CD4-positive, alpha-beta T cell treated with Interferon gamma for 1 hour (primary cell): ENCODE measurements around the gene COQ10A.

Experiments
- DNase-seq: peaks from one replicate; pipeline ENCODE4 v3.0.0-alpha.2; 2020

The COQ10A gene

DNA sequence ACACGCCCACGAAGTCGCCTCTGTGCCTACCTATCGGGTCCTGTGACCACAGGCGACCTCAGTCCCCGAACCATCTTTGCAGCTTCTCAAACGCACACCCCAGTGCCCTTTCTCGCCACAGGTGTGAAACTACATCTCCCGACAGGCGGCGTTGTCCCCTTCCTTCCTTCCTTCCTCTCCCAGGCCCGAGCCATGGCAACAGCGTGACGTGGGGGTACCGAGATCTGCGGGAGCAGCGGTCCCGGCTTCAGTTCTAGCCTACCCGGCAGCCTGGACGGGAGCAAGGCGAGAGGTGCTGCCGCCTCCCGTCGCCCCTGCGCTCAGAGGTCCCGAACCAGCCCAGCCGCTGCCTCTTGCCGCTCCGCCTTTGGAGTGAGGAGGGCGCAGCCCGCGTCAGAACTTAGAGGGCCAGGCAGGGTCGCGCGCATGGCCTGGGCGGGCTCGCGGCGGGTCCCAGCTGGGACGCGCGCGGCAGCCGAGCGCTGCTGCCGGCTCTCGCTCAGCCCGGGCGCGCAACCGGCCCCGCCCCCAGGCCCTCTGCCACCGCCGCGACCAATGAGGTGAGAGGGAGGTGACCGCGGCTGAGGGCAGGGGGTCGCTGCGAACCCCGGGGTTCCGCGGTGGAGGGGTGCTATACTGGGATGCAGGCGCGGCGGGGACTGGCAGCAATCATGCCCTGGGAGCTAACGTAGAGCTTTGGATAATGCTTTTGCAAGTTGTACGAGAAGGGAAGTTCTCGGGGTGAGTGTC, at the start of gene COQ10A:
COQ10A (plus strand) TSS at position 250 of the 750 bp plus-strand sequence; CDS start at position 427, 177 bp downstream.
- DNase-seq = peak; percentile 89

DNA sequence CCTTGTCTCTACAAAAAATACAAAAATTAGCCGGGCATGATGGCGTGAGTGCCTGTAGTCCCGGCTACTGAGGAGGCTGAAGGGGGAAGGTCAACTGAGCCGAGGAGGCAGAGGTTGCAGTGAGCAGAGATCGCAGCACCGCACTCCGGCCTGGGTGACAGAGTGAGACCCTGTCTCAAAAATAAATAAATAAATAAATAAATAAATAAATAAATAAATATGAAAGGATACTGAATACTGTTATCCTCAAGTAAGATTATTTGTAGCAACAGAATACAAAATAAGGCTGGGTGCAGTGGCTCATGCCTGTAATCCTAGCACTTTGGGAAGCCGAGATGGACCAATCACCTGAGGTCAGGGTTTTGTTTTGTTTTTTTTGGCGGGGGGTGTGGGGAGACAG, 46.9 kb upstream of the COQ10A start:
- DNase-seq = no peak

DNA sequence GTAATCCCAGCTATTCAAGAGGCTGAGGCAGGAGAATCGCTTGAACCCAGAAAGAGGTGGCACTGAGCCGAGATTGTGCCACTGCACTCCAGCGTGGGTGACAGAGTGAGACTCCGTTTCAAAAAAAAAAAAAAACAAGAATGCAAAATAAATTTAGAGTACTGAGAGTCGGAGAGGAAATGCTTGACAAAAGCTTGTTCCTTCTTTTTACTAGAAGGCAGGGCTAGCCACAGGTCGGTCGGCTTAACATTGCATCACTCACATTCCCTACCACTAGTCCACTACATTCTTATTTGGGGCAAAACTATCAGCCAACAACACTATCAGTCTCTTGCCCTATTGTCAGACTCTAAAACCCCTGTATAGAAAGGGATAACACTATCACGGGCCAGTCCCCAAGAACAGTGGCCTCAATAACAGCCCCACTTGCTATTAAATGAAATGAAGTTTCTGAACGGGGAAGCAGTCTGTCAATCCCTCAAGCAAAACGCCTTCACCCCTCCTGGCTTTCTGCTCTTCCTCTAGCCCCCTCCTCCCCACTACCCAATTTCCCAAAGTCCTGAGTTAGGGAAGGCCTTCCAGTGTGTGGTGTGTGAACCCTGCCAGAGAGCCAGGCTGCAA, 46.0 kb upstream of the COQ10A start:
- DNase-seq = peak; percentile 40

DNA sequence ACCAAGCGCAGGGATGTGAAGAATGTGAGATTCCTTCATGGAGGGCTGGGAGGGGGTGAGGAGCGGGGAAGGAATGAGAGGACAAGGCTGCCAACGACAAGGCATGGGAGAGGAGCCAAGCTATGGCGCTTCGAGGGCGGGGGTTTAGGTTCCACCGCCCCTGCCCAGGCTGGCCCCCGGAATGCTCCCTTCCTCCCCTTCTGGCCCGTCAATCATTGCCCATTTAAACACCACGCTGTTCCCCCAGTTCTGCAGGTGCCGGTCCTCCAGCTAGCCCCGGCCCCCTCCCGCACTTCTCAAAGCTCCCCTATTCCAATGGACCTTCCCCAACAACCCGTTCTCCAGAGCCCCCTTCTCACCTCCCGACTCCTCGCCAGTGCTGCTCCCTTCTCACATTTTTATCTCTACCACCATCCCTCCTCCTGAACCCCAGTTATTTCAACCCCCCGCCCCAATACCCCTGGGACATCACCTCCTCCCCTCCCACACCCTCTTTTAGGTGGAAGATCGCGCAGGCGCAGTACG, 45.4 kb upstream of the COQ10A start:
- no peak for DNase-seq

DNA sequence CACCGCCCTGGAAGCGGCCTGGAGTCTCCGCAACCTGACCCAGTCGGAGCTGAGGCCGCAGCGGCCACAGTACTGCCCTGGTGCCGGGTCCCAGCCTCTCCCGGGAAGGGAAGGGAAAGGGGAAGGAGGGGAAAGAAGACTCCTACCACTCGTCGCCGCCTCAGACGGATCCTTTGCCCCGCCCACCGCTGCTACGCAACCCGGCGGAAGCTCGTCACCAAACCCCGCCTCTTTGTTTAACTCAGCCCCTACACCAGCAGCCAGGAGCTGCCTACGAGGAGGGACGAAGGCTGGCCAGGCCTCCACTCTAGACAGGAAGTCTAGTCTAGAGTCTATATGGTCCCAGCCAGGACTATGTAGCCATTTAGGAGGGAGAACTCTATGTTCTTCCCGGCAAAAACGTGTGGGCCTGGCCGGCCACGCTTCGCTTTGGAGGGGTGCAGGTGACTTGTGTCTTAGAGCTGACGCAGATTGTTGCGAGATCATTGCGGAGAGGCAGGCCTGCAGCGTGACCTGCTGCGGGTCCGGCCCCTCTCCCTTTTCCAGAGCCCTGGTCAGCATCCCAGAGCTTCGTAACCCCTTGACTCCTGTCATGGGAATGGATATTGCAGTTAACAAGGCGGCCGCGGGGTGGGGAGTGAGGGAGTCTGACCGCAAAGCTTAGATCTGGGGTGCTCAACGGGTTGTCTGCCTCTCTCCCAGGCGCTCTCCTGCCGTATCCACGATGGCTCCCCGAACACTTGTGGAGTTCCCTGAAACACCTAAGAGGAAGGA, 44.8 kb upstream of the COQ10A start, which contains the start of gene RNF41:
RNF41 (minus strand) TSS at position 166 of the 774 bp plus-strand sequence. CDS start 7,875 bp downstream, outside the sequence.
- peak; percentile 94 for DNase-seq

DNA sequence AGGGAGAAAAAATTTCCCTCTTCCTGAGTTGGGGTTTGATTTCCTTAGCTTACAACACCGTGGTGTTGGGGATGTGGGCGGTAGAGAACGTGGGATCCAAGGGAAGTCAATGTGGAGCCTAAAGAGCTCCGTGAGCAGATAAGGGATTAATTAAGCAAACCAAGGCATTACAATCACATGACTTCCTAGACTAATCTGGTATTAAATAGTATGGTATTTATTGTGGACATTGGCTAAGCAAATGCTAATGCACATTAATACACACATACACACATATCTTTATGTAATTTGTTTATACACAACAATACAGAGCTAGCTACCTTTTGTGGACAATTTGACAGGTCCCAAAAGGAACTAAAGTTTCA, 44.2 kb upstream of the COQ10A start:
- DNase-seq = no peak

DNA sequence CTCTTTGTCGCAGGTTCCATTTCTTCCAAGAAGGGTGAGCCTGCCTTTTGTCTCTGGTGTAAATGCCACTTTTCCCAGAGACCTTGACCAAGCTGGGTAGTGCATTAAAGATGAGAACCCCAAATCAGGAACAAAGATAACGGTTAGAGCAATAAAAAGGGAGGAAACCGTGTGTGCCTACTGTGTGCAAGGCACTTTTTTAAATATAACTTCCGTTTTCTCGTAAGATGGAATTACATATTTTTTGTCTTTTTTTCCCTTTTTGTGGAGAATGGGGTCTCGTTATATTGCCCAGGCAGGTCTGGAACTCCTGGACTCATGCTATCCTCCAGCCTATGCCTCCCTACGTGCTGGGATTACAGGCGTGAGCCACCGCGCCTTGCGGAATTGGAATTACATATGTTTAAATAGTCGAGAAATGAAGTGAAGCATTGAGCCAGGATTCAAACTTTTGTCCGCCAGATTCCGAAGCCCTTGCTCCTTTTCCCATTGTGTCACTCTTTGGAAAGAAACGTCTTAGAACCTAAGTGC, 43.1 kb upstream of the COQ10A start:
- DNase-seq = no peak

DNA sequence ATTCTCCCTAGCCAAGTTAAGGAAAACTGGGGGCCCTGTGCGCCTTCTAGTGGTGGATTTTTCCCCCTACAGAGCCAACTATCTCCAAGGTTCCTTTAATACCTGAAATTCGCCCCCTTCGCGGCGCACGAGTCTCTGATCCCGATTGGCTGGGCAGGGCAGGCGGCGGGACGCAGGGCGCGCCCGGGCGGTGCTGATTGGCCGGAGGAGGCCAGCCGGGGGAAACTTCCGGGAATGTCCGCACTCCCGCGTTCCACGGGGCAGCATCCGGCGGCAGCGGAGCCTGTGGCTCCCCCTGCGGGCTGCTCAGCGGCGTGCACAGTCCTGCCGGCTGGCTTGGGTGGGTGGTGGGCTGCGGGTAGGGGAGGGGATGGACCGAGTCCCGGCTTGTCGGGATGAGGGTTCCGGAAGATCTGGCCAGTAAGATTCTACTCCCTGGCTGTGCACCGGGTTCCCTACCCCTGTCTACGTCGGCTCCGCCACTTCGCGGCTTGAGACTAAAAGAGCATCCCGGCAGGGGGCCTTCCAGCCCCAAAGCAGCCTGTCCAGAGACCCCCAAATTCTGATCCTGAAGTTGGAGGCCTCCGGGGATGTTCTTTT, 42.5 kb upstream of the COQ10A start, which contains the start of gene NABP2:
NABP2 (plus strand) TSS at position 241 of the 600 bp plus-strand sequence. CDS start 515 bp downstream, outside the sequence.
- DNase-seq = peak; percentile 91

DNA sequence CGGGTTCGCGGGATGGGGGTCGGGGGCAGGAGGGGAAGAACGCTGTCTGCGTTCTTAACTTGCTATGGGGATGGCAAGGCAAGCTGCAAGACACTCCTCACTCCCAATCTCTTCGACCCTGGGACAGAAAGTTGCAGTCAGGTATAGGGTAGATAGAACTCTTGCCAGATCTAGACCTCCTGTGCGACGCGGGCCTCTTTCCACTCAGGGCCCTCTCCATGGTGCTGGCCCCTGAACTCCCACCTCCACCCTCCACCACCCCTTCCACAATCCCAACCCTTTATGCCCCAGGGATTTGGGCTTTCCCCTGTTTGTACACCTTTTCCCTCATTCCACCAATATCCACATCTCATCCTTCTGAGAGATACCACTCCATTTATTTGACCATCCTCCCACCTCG, 41.8 kb upstream of the COQ10A start:
- DNase-seq = no peak

DNA sequence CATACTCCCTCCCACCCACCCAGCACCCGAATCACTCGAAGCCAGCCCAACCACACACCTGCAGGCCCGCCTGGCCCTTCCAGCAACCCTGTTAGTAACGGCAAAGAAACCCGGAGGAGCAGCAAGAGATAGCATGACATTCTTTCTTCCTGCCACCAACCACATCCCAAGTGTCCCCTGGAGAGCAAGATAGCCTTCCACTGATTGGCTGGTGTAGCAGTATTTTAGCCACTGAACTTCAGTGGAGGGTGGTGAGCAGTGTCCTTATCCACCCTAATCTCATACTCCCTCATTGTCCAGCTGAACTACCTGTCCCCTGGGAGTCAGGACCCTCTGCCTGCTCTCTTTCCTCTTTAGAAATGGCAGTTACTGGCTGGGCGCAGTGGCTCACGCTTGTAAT, 37.7 kb upstream of the COQ10A start:
- DNase-seq = no peak

DNA sequence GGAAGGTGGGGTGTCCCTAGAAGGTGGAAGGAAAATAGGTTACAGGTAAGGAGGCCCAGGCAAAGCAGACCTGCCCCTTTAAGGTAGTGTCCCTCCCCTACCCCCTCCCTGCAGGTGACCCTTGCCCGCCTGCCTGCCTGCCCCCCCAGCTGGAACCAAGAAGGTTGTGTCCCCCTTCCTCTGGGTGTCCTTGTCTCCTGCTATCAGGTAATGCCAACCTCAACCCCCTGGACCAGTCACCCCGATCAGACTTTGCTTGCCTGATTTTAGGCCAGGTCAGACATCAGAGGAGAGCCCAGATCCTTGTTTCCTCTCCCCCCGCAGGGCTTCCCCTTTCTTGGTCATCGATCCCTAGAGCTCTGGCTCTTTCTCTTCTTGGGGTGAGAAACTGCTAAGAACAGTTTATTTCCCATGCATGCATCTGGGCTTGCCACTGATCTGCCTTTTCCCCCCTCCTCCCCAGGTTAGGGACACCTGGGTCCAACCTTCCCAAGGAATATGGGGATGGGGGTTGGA, 36.8 kb upstream of the COQ10A start, which contains the start of gene SLC39A5:
SLC39A5 (plus strand) TSS at position 136 of the 516 bp plus-strand sequence. CDS start 1,224 bp downstream, outside the sequence.
- DNase-seq = no peak

DNA sequence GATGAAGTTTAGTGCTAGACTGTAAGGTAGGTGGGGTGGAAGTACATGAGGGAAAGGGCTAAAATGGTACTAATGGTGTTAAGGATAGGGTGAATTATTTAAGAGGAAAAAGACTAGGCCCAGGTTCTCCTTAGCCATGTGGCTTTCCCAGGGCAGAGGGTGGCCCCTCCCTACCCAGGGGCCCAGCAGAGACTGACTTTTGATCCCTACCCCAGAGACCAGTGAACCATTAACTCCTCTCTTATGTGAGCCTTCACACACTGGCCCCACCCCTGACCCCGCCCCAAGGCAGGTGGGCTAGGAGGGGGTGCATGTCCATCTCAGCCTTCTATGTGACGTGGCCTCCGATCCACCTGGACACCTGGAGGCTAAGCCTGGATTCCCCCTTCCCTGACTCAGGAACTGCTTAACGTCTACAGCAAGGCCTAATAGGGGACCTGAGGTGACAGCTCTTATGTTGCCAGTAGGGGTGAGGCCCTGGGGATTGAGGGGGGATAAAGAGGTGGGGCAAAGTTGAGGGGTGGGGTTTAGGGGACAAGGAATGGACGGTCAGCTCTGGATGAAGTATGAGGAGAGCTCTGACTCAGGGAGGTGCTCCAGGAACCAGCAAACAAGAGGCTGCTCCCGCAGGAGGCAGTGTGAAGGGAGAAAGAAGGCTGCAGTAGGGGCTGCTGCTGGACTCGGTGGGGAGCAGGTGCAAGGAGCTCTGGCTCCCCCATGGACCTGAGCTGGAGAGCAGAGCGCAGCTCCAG, 36.1 kb upstream of the COQ10A start:
- DNase-seq = no peak

DNA sequence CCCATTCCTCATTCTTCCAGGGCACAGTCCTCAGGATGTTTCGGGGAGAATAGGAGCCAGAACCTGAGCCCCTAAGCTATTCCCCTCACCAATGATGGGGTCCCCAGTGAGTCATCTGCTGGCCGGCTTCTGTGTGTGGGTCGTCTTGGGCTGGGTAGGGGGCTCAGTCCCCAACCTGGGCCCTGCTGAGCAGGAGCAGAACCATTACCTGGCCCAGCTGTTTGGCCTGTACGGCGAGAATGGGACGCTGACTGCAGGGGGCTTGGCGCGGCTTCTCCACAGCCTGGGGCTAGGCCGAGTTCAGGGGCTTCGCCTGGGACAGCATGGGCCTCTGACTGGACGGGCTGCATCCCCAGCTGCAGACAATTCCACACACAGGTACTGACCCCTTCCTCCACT, 35.6 kb upstream of the COQ10A start:
- DNase-seq = no peak

DNA sequence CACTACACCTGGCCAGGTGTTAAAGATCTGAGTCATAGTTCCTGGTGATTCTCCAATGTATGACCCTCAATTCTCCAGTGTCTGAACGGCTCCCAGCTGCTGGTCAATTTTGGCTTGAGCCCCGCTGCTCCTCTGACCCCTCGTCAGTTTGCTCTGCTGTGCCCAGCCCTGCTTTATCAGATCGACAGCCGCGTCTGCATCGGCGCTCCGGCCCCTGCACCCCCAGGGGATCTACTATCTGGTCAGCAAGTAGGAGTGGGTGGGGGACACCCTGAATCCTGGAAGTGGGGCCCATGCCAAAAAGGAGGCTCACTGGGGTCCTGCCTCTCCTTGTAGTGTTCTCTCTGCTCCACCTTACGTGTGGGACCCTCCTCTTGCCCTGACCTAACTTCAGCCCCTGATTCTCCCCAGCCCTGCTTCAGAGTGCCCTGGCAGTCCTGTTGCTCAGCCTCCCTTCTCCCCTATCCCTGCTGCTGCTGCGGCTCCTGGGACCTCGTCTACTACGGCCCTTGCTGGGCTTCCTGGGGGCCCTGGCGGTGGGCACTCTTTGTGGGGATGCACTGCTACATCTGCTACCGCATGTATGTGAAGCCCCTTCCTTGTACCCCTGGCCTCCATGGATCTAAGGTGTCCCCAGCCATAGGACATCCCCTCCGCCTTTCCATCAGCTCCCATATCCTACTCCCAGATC, 31.9 kb upstream of the COQ10A start:
- no peak for DNase-seq

DNA sequence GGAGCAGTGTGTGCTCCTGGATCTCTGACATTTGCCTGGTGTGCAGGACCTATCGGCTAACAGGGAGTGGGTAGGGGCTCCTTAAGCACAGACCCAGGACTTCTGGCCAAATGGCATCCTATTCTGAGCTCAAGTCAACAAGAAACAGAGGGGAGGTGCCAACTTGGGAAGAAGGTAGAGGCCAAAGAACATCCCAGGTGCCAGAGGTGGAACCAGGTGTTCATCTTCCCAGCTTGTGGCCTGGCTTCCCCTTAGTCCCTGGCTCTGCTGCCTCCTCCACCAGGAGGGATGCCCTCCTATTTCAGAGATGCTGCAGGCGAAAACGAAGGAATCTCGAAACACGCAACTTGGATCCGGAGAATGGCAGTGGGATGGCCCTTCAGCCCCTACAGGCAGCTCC, 30.7 kb upstream of the COQ10A start:
- DNase-seq = no peak

DNA sequence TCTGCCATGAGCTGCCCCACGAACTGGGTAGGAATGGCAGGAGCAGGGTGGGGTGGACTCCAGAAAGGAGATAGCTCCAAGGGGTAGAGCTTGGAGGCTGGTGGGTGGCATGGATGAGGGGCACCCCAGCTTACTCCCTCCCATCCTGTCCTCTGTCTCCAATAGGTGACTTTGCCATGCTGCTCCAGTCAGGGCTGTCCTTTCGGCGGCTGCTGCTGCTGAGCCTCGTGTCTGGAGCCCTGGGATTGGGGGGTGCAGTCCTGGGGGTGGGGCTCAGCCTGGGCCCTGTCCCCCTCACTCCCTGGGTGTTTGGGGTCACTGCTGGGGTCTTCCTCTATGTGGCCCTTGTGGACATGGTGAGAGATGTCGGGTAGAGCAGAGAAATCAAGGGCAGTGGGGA, 29.8 kb upstream of the COQ10A start:
- DNase-seq = no peak

DNA sequence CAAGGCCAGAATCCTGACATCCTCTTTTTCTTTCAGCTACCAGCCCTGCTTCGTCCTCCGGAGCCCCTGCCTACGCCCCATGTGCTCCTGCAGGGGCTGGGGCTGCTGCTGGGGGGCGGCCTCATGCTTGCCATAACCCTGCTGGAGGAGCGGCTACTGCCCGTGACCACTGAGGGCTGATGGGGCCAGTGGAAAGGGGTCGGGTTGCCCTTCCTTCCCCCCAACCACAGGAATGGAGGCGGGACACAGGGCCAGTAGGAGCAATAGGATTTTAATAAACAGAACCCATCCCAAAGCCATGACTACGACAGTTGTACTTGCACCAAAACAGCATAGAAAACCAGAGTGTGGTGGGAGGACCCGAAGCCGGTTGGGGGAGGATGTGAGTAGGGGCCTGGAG, 29.2 kb upstream of the COQ10A start:
- no peak for DNase-seq

DNA sequence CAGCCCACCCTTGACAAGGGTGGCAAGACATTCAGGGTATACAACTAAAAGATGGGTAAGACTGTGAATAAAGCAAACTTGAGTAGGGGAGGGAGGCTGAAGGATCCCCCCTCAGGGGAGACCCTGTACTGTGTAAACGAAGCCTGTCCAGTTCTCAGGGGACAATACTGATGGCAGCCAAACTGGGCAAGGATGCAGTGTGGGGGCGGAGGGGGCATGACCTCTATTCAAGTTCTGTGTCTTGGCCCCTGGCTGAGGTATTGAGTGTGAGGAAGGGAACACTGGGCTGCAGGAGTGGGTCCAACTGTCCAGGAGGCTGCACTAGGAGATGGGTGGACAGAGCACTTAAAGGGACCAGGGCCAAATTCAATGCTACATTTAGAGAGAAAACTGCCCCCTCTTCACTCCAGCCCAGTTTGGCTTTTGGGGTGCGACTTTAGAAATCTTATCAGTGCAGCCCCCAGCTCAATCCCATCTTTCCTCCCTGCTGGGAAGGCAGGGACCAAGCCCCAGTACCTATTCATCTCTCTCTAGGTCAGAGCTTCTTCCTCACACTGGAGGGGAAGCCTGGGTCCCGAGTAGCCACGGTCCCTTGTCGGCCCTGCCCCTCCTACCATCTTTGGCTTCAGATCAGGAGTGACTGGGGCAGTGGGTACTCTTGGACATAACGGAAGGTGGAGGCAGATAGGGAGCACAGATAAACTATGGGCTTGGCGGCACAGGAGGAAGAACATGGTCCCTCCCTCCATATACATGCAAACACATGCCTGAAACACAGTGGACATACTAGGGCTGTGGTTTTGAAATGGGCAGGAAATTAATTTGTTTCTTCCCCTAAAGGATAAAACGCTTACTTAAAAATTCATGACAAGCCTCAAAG, 25.1 kb upstream of the COQ10A start:
- no peak for DNase-seq

DNA sequence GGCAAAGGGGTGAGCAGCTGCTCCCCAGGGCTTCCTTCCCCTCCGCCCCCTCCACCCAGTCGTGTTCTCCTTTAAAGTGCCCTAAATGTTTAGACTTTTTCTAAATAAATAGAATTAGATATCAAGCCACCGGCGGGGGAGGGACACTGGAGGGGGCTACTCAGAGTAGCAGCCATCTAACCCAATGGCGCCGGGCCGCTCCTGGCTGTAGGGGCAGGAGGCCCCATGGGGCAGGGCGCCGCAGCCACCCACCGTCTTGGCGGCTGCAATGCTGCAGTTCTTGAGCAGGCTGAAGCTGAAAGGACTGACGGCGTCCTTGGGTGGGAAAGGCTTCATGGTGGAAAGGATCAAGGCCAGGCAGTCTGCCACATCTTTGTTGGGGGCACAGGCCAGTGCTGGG, 23.8 kb upstream of the COQ10A start:
- no peak for DNase-seq

DNA sequence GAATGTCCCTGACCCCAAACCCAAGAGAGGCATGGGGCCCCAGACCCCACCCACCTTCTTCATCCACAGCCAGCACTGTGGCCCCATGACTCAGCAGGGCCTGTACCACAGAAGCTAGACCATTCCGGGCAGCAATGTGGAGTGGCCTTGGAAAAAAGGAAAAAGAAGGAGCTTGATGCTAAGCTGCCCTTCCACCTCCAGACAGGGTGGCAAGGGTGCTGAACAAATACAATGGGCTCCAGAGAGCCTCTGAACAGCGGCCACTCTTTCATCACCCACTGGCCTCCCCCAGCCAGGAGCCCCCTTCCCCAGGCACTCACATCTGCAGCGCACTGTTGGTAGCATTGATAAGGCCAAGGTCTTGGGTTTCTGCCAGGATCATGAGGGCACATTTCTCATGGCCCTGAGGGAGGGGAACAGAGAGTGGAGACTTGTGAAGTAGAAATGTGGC, 23.0 kb upstream of the COQ10A start:
- DNase-seq = no peak
